Activated T-cell treated with anti-CD3 and anti-CD28 coated beads for 1 hour (primary cell): ENCODE results near the gene DCXR.

Source experiments
- DNase-seq: peaks from one replicate; pipeline ENCODE4 v3.0.0-alpha.2; 2020; ENCODE audit warnings: low read depth

DCXR gene

DNA sequence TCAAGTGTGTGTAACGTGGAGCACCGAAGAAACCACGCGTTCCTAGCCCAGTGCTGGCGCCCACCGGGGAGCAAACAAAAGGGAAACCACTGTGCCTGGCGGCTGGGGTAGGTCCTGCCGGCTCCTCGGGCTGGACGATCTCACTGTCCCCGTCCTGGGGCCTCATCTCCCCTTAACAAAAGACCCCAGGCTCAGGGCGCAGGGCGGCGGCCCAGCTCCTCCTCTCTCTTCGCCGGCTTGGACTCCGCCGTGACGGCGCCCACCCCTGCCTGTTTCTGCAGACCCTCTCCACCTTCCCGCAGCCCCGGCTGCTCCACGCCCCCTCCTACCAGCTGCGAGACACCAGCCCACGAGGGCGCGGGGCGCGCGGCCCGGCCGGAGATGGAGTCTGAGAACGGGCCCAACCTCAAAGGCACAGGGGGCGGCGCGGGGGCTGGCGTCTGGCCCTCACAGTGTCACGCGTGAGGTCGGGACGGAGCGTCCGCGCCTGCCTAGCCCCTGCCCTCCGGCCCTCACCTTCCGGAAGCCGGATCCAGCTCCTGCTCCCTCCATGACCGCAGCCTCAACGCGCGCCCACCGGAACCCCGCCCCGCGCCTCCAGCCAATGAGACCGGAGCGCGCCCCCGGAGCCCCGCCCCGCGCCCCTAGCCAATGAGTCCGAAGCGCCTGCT, 15.1 kb downstream of the DCXR start, which contains the start of gene CENPX:
Gene CENPX, minus strand, starts transcription at position 569 of the 671 bp plus-strand sequence. Its CDS starts 17 bp downstream, at position 552.
- no peak for DNase-seq

DNA sequence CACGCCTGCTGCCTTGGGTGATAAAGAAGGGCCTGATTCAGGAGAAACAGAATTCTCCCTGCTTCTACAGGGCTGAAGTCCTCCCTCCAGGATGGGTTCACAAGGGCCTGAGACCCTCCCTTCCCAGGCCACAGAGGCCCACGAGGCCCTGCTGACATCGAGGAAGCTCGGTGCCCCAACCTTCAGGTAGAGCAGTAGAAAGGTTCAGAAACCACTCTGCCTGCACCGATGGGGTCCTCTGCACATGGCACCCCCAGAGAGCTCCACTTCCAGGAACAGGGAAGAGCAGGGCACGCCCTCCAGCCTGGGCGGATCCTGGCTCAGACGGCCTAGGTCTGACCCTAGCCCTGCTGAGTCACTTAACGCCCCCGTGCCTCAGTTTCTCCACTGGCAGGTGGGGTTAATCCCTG, 15.6 kb downstream of the DCXR start:
- DNase-seq: no peak

DNA sequence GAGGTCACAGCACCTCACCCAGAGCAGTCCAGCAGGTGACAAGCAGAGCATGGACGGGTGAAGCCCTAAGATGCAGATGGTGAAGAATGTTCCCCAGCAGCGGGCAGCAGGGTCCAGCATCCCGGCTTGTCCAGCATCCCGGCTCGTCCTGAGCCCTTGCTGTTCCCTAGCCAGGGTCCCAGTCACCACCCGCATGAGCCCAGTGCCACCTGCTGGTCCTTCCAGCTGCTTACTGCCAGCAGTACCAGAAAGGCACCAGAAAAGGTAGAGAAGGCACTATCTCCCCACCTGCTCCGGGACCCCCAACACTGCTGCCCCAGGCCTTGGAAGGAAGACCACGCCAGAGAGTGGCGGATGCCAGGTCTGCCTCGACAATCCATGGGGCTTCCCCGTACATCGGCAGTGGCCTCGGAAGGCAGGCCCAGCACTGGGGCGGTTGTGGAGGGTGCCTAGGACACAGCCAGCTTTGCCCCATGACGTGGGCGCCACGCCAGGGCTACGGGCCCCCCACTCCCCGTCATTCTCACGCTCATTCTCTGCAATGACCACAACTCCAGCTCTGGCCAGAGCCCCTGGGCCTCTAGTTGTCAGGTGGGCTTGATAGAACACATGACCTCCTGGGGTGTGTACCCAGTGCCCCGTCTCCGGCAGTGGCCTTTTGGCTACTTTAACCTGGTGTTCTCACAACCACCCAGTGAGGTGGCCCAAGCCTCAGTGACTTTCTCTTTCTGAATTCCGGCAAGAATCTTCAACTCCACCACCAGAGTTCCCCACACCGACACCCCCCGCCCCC, 16.2 kb downstream of the DCXR start:
- DNase-seq: peak; percentile 38

DNA sequence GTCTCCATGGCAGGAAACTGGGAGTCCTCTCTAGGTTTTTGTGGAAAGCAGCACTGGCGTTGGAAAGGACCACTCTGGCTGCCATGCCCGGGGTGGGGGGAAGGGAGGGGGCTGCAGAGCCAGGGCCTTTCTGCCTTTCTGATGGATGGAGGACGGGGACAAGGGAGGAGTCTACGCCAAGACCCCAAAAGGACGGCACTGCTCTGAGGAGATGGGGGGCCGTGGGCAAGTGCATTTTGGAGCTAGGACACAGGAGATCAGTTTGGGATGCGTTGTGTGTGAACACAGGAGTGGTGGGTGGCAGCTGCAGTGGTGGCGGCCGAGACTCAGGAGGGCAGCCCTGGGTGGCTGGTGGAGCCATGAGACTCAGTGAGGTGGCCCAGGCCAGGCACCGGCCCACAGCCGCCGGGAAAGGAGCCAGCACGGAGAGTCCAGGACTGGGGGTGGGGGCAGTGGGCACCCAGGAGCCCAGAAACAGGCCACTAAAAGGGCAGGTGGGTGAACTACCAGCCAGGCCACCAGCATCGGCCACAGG, 16.9 kb downstream of the DCXR start:
- no peak for DNase-seq

DNA sequence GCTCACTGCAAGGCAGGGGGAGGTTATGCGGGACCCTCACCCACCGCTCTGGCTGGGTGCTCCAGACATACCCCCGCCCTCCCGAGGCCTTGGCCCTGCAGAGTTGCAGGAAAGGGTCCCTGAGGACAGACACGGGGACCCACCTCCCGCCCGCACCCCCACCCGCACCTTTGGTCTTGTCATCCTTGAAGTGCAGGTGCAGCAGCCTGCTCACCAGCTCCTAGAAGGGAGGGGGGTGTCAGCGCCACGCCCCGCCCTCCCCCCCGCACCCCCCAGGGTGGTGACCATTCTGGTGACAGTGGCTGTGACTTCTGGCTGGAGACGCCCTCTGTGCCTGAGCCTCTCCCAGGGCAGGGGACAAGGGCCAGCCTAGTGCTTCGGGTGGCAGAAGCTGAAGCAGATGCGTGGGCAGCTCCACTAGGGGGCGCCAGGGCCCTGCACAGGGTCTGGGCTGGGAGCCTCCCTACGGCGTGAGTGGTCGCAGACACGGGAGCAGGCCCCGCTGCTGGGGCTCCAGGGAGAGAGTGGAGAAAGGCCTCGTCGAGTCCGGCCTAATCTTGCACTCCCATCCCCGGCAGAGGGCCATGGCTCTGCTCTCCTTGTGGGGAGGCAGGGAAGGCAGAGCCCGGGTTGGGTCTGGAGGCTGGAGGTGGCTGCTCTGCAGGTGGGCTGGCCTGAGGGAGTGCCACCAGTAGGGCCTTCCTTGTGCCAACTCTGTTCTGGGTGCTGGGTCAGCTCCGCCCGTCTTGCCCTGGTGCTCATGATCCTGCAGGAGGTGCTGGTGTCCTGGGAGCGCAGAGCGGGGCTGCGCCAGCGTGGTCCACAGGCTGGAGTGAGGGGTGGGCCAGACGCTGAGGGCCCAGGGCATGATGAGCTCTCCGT, 17.6 kb downstream of the DCXR start:
- peak; percentile 53 for DNase-seq

DNA sequence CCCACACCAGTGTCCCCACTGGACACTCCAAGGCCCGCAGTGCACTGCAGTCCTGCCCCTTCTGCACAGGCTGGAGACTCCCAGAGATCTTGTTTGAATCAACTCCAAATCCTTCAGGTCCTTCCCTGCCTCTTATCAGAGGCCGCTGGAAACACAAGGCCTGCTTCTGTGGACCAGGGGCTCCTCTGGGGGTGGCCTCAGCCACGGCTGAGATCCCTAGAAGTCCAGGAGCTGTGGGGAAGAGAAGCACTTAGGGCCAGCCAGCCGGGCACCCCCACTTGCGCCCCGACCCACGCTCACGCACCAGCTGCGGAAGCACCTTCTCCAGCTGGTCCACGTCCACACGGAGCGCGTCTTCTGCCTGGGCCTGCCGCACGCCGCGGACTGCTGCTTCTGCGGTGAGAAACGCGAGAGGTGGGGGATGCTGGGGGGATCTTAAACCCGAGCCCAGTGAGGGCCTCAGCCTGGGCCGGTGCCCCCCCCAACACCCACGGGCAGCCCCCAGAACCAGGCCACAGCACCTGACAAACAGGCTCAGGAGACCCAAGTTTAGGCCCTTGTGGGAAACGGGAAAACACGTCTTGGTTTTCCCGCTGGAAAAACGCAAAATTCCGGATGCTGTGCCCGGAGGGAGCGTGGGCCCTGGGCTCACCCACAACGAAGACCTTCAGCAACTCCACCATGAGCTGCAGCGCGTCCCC, 18.4 kb downstream of the DCXR start:
- DNase-seq: no peak

DNA sequence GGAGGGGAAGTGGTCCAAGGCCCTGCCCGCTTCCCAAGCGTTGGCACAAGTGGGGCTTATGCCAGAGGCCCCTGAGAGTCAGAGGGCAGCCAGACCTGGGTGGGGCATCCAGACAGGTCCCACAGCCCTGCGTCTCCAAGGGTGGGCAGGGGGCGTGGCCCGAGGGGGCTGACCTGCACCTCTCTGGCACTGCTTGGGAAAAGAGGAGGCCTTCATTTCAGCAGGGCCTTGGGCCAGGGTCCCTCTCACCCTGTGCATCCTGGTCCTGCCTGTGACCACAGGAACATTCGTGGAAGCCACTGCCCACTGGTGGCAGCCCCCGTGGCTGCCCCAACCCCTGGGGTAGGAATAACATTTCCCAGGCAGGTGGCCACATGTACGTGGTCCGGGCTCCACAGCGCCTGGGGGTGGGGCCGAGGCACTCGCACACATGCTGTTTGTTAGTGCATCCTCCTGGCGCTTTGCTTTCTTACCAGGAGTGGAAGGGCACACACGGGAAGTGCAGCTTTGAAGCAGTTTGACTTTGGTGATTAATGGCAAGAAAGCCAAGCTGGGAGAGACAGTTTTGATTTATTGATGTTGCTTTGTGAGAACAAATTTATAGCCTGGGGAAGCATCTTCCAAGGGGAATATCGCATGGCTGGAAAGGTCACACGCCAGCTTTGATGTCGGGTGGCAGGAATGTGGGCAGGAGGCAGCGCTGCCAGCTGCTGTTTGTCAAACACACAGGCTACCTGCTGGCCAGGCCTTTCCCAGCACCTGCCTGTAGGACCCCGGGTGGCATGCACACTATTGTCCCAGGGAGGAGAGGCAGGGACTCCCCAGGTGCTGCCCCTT, 19.1 kb downstream of the DCXR start:
- DNase-seq: no peak

DNA sequence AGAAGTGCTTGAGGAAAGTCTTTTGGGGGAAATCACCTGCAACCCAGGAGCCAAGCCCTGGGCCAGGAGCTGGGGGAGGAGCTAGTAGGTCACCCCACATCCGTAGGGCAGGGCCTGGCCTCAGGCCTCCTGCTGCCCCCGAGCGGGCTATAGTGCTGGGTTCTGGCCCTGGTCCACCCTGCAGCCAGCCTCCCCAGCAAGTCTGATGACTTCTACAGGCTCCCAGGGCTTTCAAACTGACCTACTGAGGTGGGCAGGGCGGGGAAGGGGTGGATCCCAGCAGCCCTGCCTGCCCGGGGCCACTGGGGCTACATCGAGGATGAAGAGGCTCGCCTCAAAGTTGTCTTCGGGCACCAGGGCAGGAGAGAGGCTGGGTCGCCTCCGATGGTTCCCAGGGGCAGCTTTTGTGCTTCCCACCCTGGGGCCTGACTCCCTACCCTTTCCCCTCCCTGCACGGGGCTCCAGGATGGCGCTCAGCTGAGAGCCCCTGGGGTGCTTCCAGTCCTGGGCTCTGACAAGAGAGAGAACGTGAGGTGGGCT, 19.8 kb downstream of the DCXR start:
- DNase-seq: no peak

DNA sequence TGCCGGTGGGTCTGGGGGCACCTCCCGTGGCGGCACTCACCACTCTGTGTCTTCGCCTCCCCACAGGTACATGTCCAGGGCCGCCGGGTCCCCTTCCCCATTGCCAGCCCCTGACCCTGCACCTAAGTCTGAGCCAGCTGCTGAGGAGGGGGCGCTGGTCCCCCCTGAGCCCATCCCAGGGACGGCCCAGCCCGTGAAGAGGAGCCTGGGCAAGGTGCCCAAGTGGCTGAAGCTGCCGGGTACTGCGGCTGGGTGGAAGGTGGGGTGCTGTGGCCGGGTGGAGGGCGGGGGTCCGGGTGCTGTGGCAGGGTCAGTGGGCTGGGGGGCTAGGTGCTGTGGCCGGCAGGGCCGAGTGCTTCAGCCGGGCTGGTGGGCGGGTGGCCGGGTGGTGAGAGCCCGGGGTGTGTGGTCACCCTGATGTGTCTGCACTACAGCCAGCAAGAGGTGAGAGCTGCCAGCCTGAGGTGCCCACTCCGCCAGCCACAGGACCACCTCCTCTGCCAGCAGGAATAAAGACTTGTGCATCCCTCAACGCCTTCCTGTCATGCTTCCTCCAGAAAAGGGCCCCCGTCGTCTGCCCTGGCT, 20.5 kb downstream of the DCXR start:
- no peak for DNase-seq

DNA sequence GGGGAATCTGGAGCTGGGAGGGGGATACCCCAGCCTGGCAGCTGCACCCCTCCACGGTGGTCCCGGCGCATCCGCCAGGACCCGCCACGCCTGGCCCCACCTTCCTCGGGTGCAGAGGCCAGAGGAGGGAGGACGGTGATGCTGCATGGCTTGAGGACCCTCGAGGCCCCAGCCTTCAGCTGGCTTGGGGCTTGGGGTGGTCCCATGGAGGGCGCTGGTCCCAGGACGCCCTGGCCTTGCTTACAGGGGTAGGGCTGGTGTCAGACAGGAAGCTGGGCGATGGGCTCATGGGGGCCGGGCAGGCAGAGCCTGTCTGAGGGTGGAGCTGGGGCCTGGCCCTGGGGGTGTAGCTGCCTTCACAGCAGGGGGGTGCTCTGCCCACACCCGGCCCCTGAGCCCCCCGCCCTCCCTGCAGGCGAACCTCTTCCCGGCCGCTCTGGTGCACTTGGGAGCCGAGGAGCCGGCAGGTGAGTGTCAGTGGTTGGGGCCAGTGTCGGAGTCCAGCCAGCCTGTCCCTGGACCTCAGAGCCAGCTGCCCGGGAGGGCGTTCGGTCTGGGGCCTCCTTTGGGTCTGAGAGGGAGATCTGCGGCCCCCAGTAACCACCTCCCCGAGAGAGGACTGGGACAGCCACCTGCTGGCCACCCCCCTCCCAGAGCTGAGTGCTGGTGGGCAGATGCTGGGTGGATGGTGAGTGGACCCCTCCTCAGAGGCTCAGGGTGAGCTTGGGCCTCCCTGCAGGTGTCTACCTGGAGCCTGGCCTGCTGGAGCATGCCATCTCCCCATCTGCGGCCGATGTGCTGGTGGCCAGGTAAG, 21.2 kb downstream of the DCXR start:
- DNase-seq: no peak

DNA sequence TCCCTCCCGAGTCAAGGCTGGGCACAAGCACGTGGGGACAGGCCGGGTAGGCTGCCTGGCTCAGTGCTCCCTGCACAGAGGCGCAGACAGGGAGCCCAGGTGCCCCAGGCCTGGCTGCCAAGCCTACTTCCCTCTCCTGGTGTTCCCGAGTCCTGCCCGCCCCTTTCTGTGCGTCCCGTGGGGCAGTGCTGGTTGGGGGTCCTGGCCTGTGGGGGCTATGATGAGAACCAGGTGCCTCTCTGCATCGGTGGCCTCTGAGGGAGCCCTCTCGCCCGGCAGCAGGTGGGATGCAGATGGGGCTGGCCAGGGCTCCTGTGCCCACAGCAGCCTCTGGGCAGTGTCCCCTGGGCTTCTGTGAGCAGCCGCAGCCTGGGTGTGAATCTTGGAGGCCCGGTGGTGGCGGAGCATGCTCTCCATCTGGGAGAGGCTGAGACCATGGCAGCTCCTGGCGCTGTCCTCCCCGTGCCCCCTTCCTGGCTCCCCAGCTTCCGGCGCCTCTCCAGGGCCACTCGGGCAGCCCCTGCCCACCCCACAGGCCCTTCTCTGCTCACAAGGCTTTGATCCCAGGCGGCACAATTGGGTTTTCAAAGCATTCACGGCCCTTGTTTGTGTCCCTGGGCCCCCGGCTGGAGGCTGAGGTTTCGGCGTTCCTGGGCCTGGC, 22.1 kb downstream of the DCXR start:
- DNase-seq: no peak

DNA sequence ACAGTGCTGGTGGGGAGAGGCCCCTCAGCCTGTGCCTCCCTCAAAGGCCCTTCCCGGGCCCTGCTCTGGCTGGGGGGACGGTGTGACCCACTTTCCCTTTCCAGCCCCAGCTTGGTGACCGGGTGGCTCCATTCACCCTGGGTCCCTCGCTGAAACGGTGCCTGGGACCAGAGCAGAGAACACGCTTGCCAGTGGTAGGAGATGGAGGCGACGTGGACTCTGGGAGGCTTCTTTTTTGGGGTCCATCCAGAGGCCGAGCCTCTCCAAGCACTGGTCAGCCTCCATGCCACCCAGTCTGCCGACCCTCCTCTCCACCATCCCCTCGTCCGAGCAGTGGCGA, 22.6 kb downstream of the DCXR start:
- no peak for DNase-seq

DNA sequence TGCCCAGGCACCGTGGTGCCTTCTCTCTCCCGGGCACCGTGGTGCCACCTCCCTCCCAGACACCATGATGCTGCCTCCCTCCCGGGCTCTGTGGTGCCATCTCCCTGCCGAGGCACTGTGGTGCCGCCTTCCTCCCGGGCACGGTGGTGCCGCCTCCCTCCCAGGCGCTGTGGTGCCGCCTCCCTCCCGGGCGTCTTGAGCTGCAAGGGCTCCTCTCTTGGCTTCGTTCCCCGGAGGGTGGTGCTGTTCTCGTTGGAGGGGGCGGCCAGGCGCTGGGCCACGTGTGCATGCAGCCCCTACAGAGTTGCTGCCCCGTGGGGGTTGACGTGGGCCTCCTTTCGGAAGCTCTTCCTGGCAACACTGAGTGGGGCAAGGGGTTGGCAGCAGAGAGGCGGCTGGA, 23.1 kb downstream of the DCXR start:
- DNase-seq: no peak

DNA sequence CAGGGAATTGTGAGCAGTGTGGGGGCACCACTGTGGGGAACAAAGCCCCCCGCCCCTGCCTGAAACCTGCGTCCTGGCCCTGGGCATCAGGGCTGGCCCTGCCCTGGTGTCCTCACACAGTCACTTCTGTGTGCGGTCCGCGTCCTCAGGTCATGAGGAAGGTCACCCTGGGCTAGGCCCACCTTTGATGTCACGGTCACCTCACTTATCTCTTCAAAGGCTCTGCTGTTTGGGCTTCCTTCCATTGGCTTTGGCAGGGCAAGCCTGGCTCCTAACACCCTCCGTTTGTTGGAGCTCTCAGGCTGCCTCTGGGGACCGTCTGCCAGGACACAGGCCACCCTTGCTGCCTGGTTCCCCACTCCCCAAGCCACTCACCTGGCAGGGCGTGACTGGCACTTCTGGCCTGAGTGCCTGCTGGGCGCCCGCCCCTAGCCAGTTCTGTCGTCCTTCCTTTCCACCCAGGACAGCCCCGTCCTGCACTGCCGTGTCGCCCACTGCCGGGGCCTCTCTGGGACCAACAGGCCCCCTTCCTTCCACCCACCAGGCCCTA, 23.6 kb downstream of the DCXR start:
- DNase-seq: no peak

DNA sequence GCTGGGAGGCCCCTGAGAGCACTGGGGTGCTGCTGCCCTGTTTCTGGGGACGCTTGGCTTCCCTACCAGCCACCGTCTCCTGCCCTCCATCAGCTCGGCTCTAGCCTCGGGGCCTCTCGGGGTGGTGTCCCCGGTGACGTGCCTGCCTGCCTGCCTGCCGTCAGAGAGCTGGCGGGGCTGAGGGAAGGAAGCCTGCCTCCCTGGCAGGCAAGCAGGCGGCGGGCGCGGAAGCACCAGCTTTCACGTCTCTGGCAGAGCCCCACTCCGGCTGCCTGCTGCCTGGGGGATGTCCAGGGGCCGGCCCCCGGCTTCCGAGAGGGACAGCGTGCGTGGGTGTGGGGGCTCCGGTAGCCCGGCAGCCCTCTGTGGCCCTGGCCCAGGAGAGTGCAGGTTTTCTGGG, 24.2 kb downstream of the DCXR start:
- DNase-seq: no peak

DNA sequence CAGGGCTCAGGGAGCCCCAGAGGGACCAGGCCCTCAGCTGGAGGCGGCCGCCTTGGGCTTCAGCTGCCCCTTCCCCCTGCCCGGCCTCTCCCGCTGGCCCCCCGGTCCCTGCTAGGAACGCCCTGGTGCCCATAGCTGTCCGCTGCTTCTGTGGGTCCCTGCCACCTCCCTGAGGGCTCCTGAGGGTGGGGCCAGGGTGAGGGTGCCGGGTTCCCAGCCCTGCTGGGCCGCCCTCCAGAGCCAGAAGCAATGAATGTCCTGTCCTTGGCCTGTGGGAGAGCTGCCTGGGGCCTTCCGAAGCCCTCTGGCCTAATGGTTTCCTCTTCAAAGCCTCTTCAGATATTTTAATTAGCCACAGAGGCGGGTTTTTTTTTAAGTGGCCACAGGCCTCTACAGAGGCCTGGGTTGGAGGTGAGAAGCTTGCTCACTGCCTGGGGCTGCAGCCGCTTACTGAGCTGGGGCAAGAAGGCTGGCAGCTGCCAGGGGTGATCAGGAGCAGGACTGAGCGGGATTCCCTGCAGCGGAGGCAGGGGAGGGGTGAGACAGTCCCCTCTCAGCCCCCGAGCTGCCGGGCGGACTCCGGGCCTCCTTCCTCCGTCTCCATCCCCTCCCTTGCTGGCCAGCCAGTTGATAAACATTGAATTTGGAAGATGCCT, 24.7 kb downstream of the DCXR start:
- DNase-seq: no peak

DNA sequence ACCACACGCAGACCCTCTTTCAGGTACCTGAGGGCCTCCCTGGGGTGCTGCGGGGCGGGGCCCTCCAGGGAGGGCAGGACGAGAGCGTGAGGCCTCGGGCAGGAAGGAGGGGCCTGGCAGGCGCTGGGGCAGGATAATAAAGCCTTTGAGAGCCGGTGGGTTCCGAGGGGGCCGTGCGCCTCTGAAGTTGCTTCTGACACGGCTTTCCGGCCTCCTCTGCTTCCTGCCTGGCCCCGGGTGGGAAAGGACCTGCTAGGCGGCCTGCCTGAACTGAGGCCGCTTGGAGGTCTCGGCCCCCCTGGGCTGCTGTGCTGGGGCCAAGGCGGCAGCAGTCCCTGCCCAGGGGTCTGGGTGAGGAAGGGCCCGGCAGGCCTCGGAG, 25.2 kb downstream of the DCXR start:
- no peak for DNase-seq

DNA sequence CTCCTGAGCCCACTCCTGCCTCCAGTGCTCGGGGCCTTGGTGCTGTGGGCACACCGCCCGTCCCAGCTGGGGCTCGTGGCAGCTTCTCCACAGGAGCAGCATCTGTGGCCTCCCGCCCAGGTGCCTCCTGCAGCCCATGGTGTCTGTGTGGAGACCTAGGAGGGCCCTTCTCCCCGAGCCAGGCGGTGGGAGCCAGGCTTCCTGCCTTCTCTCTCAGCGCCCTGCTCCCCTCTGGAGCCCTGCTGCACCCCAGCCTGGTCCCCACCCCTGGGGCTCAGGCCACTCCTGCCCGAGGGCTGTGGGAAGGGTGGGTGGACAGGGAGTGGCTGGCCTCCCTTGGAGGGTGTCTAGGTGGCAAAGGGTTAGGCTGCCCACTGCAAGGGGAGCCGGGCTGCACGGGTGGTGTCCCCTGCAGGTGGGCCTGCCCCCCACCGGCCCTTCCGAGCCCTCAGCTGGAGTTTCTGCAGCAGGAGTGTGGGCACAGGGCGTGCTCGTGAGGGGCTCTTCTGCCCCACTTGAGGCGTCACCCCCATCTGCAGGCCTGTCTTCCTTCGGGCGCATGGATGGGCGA, 25.8 kb downstream of the DCXR start:
- no peak for DNase-seq
